GM19240 (cell line): ENCODE measurements around the gene PERP.
A peak's percentile ranks its signal among the peaks of the same experiment; 100 is the strongest.
"Not testable (repeated sequence)": the region's sequence is repeated elsewhere in the genome, so short reads cannot be mapped to it uniquely, and the experiment has no call there.

ENCODE experiments used
- DNase-seq: peaks from one replicate; pipeline ENCODE4 v3.0.0; 2011; ENCODE audit warnings: low spot score; ENCODE audit not compliant: insufficient read length

PERP gene

GRCh38 chr6:138107078-138107751 lies at the start of gene PERP:
Gene PERP (minus strand): TSS chr6:138107419. CDS start chr6:138107340, 79 bp downstream.
- DNase-seq = no peak

- DNase-seq = no peak
These were observed 48.2 kb upstream of the PERP start for GRCh38 chr6:138155443-138155842.

GRCh38 chr6:138146544-138146943 lies 39.3 kb upstream of the PERP start:
- DNase-seq = no peak

GRCh38 chr6:138145402-138145801 lies 38.2 kb upstream of the PERP start:
- no peak for DNase-seq

GRCh38 chr6:138142806-138143205 lies 35.6 kb upstream of the PERP start:
- DNase-seq = no peak

GRCh38 chr6:138129190-138129589 lies 22.0 kb upstream of the PERP start:
- DNase-seq = no peak

- no peak for DNase-seq
These were observed 20.9 kb upstream of the PERP start for GRCh38 chr6:138128096-138128495.

GRCh38 chr6:138124096-138124495 lies 16.9 kb upstream of the PERP start:
- DNase-seq = no peak

- DNase-seq = no peak
These were observed 12.8 kb upstream of the PERP start for GRCh38 chr6:138119976-138120375.

- not testable (repeated sequence) for DNase-seq
These were observed 12.0 kb upstream of the PERP start for GRCh38 chr6:138119229-138119628.

GRCh38 chr6:138117376-138117914 lies 10.2 kb upstream of the PERP start:
- DNase-seq = no peak

GRCh38 chr6:138116661-138116999 lies 9.4 kb upstream of the PERP start:
- DNase-seq = no peak

GRCh38 chr6:138115877-138116660 lies 8.8 kb upstream of the PERP start:
- peak; percentile 45 for DNase-seq

- DNase-seq = no peak
These were observed 8.0 kb upstream of the PERP start for GRCh38 chr6:138115201-138115600.

- DNase-seq = no peak
These were observed 6.5 kb upstream of the PERP start for GRCh38 chr6:138113588-138114210.

- no peak for DNase-seq
These were observed 3.0 kb upstream of the PERP start for GRCh38 chr6:138110229-138110628.

- DNase-seq = no peak
These were observed 2.1 kb upstream of the PERP start for GRCh38 chr6:138109042-138109997.

GRCh38 chr6:138107752-138108592 lies 753 bp upstream of the PERP start:
- DNase-seq = no peak

GRCh38 chr6:138106665-138107077 lies 548 bp downstream of the PERP start:
- DNase-seq = no peak
